Fibroblast of peridontal ligament (primary cell): Measurements from ENCODE around the gene TP53I3.
"Not testable (repeated sequence)": the region's sequence is repeated elsewhere in the genome, so short reads cannot be mapped to it uniquely, and the experiment has no call there.

Source experiments
- DNase-seq: peaks from one replicate; pipeline ENCODE4 v3.0.0-alpha.2; 2010; ENCODE audit errors: extremely low read depth

Gene TP53I3, protein sequence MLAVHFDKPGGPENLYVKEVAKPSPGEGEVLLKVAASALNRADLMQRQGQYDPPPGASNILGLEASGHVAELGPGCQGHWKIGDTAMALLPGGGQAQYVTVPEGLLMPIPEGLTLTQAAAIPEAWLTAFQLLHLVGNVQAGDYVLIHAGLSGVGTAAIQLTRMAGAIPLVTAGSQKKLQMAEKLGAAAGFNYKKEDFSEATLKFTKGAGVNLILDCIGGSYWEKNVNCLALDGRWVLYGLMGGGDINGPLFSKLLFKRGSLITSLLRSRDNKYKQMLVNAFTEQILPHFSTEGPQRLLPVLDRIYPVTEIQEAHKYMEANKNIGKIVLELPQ

DNA sequence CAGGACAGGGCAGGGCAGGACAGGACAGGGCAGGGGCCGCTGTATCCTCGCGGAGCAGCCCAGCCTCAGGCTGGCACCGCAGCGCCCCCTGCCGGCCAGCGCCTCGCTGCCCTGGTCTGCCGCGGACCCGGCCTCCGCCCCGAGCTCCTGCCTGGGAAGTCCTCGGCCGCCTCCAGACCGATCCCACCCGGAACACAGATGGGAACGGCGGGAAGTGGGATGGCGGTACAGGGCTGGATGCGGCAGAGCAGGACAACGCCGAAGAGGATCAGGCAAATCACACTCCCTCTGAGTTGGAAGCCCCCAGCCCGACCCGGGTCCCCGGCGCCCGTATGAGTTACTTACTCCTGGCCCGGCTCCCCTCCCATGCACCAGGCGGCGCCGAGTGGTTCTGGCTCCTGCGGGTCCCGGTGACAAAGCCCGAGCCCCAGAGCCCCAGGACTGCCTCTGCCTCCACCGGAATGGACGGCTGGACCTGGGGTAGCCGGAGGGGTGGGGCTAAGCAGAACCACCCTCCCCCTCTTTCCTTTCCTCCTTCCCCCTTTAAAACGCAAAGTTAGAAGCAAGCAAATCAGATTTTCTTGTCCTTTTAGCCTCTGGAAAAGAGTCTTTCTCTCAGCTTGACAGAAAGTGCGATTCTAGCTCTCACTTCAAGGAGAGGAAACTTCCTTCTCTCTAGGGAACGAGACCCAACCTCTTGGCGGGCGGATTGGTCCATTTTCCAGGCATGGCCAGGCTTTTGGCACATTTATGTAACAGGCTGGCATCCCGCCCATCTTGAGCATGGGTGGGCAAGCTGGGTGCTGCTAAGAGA, at the start of gene TP53I3:
Gene TP53I3 (minus strand): TSS at position 449 of the 814 bp plus-strand sequence. CDS start 508 bp downstream, outside the sequence.
- DNase-seq, result peak; percentile 81

DNA sequence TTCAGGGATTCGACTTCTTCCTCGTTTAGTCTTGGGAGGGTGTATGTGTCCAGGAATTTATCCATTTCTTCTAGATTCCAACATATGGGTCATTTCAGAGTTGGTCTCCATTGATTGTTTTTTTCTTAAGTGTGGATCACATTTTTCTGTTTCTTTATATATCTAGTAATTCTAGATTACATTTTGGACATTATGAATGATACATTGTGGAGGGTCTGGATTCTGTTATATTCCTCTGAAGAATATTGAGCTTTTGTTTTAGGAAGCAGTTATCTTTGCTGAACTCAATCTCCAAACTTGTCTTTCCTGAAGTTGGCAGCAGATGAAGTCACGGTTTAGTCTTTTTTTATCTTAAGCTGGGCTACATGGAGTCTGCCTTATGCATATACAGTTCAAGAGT, 47.9 kb upstream of the TP53I3 start:
- DNase-seq, result no peak

DNA sequence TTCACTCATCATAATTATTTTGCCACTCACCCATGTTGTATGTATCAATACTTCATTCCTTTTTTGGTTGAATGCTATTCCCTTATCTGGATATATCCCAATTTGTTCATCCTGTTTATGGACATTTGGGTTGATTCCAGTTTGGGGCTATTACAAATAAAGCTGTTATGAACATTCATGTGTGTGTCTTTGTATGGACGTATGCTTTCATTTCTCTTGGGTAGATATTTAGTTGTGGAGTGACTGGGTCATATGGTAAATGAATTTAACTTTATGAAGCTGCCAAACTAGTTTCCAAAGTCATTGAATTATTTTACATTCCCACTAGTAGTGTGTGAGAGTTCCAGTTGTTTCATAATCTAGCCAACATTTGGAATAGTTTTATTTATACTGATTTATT, 41.3 kb upstream of the TP53I3 start:
- peak; percentile 8 for DNase-seq

DNA sequence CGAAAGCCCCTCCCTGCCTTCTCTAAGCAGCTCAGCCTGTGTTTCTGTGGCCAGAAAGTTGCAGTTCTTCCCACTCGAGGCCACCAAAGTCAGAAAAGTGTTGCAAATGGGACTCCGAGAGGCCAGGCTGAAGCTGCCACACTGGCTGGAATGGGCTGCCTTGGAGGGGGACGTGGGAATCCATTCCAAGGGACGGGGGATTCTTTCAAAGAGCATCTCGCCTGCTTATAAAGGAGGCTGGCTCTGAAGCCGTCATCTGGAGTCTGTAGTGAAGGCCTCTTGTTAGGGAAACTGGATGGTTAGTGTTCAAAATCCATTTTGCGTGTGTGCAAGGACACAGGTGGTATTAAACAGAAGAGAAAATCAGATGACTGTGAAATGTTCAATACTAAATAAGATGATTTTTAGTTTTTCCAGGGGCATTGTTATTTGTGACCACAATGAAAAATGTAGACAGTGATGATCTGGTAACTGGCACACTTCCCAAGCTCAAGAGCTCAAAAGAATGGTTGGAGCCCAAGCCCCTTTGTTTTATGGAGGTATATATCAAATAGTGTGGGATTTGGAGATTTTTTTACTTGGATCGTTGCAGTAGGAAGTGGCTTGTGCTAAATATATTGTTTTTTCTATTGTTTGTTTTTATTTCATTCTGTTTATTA, 39.4 kb upstream of the TP53I3 start:
- peak; percentile 61 for DNase-seq

DNA sequence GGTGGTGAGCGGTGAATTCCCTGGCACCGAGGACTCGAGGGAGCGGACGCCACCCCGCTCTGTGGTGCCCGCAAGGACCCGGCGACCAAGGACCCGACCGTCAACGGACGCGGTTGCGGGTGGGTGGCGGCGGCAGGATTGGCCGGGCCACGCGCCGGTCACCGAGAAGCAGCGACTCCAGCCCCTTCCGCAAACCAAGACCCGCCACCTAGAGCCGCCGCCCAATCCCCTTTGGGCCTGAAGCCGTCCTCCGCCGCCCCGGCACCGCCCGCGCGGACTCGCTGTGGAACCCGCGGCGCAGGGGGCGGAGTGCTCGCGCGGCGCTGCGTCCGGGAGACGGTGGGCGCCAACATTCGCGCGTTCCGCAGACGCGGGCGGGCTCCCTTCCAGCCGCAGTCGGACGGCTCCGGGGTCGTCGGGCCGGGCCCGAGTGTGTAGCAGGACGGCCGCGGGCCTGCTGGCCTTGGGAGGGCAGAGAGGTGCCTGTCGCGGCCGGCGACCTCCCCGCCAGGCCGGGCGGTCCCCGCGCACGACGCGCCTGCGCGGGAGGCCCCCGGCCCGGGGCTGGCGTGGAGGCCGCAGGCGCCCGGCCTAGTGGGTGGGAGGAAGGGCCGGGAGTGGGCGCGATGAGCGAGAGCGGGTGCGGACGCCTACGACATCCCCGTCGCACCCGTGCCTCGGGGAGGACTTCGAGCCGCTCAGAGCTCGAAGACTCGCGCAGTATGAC, 38.7 kb upstream of the TP53I3 start, which contains the start of the genes FAM228B and PFN4:
Gene FAM228B (plus strand): TSS at position 275 of the 727 bp plus-strand sequence. CDS start 893 bp downstream, outside the sequence.
Gene PFN4 (minus strand): TSS at position 140 of the 727 bp plus-strand sequence. CDS start 799 bp downstream, outside the sequence.
- peak; percentile 71 for DNase-seq

DNA sequence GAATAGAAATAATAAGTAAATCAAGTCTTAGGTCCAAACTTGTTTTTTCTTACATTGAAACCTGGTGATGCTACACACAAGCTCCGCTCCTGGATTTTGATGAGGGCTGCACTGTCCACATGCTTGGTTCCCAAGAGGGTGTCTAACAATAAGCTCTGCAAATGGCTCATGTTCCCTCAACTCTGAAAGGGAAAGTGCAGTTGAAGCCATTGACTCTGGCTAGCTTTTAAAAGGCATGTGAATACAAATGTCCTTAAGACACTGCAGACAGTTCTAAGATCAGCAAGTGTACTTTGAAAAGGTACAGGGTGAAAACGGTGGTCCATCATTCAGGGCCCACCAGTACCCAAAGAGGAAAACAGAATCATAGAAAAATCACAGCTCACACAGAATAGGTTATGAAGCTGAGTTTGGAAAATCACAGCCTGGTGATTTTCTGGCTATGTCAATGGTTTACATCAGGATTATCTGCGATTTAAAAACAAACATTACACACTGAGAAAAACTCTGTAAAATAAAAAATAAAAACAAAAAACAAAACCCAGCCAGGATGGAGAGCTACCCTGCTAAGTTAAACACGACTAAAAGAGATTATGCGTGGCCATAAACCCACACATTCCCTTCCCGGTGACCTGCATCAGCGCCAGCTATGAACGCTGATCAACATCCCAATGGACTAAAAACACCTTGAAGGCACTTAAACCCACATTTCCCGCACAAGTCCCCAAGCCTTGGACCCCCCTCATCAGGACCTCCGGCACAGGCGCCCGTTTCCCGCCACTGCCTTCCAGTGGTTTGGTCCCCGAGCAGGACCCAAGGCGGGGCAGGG, 37.9 kb upstream of the TP53I3 start:
- peak; percentile 28 for DNase-seq

DNA sequence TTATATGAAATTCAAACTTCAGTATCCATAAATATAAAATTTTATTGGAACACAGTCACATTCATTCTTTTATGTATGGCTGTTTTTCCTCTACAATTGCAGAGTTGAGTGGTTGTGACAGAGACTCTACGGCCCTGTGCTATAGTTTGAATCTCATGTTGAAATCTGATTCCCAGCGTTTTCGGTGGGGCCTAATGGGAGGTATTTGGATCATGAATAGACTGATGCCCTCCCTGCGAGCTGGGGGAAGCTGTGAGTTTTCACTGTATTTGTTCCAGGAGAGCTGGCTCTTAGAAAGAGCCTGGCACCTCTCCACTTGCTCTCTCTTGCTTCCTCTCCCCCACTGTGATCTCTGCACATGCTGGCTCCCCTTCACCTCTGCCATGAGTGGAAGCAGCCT, 36.8 kb upstream of the TP53I3 start:
- DNase-seq, result no peak

DNA sequence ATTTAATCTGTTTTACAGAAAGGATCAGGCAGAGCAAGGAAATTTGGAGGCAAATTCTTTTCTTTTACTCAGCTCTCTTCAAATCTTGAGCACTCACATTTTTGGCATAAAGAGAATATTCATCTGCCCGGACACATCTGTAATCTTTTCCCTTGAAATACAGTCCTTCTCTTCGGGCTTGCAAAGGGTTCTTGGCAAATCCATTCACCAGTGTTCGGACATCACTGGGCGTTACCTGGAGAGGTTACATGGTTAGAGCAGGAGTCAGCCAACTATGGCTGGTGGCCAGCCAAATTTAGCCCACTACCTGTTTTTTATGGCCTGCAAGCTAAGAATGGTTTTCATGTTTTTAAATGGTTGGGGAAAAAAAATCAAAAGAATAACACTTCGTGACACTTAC, 36.4 kb upstream of the TP53I3 start:
- no peak for DNase-seq

DNA sequence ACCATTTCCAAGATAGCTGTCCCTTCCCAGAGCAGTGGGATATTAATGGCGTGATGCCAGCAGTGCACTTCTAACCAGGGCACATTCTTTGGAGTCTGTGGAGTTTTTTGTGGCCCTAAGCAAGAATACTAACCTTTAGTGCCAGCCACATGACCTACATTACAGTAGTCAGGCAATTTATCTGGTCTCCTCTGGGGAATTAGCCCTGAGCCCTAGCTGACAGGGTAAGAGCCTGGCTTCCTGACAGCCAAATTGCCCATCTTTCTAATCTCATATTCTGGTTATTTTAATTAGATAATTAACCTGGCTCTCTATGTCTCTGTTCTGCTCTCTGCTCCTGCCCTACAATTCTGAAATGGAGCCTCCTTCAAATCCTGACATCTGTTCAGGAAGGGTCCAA, 33.3 kb upstream of the TP53I3 start:
- DNase-seq, result no peak

DNA sequence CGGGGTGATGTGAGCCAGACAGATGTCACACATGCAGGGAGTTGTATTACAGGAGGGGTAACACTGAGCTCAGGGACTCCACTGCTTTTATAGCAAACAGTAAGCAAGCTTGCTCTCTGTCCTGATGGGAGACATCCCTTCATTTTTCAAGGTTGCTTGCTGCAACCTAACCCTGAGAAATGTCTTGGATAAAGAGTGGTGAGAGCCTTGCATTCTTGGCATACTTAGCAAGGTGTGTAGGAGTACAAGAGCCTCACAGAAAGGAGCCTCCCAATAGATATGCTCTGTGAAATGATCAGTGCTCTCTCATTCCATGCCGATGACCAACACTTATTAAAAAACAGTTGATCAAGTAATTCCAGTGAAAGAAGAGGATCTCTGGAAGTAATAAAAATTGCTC, 30.4 kb upstream of the TP53I3 start:
- no peak for DNase-seq

DNA sequence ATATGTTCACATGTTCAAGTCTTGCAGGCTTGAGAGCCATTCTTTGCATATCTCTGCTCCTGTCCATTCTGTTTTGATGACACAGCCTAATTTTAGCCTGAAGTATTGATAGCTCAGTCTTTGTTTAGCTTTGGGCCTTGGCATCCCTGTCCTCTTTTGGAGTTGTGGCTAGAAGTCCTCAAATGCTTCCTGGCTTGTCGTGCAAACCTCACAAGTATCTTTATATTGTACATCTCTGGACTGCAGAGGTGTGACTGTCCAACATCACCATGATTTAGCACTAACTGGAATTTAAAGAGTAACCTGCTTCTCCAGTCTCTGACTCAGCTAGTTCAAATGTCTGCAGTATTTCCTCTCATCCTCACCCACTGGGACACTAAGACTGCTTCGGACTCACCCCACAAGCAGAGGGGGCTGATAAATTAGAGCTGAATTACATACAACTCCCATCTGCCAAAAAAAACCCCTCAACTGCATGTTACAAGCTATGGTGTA, 26.8 kb upstream of the TP53I3 start:
- DNase-seq, result no peak

DNA sequence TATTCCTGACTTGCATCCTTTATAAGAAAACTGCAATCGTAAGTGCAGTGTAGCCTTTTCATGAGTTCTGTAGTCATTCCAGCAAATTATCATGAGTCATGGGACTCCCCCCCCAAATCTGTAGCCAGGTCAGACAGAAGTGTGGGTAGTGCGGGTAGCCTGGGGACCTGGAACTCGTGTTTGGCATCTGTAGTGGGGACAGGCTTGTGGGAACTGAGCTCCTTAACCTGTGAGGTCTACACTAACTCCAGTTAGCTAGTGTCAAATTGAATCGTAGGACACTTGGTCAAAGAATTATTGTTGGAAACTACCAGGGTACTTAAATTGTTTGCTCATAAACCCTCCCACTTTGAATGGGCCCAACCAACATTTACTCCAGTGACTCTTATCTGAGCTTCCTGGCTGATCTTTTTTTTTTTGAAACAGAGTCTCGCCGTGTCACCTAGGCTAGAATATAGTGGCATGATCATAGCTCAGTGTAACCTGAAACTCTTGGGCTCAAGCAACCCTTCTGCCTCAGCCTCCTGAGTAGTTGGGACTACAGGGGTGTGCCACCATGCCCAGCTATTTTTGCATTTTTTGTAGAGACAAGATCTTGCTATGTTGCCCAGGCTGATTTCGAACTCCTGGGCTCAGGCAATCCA, 26.1 kb upstream of the TP53I3 start:
- DNase-seq, result no peak

DNA sequence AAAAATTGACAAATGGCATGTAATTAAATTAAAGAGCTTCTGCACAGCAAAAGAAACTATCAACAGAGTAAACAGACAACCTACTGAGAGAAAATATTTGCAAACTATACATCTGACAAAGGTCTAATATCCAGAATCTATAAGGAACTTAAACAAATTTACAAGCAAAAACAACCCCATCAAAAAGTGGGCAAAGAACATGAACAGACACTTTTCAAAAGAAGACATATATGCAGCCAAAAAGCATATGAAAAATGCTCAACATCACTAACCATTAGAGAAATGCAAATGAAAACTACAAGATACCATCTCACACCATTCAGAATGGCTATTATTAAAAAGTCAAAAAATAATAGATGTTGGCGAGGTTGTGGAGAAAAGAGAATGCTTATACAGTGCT, 24.8 kb upstream of the TP53I3 start:
- not testable (repeated sequence) for DNase-seq

DNA sequence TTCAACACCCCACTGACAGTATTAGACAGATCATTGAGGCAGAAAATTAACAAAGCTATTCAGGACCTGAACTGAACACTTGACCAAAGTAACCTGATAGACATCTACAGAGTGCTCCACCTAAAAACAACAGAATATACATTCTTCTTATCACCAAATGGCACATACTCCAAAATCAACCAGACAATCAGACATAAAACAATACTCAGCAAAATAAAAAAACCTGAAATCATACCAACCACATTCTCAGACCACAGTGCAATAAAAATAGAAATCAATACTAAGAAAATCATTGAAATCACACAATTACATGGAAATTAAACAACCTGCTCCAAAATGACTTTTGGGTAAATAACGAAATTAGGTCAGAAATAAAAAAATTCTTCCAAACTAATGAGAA, 22.7 kb upstream of the TP53I3 start:
- no peak for DNase-seq

DNA sequence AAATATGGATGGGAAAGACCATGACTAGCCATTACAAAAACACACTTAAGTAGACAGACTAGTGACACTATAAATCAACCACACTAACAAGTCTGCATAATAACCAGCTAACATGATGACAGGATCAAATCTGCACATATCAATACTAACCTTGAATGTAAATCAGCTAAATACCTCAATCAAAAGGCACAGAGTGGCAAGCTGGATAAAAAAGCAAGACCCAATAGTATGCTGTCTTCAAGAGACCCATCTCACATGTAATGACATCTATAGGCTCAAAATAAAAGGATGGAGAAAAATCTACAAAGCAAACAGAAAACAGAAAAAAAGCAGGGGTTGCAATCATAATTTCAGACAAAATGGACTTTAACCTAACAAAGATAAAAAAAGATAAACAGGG, 22.2 kb upstream of the TP53I3 start:
- no peak for DNase-seq

DNA sequence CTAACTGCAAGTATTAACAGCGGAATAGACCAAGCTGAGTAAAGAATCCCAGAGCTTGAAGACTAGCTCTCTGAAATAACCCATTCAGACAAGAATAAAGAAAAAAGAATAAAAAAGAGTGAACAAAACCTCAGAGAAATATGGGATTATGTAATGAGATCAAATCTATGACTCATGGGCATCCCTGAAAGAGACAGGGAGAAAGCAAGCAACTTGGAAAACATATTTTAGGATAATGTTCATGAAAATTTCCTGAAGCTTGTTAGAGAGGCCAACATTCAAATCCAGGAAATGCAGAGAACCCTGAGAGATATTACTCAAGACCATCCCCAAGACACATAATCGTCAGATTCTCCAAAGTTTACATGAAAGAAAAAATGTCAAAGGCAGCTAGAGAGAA, 21.2 kb upstream of the TP53I3 start:
- DNase-seq, result peak; percentile 54

DNA sequence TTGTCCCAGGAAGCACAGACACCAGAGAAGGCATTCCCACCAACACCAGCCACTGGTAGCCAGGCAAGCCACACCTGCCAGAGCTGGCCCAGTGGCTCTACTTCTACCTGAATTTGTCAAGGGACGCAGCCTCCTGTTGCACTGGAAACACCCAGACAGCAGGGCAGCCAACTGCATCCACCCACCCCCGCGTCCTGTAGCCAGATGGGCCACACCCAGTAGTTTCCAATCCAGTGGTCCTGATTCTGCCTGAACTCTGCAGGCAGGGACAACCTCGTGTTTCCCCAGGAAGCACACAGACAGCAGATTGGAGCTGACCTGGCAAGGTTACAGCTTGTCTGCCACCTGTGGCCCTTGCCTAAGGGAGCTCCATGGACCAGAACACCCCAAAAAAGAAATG, 20.3 kb upstream of the TP53I3 start:
- DNase-seq, result no peak

DNA sequence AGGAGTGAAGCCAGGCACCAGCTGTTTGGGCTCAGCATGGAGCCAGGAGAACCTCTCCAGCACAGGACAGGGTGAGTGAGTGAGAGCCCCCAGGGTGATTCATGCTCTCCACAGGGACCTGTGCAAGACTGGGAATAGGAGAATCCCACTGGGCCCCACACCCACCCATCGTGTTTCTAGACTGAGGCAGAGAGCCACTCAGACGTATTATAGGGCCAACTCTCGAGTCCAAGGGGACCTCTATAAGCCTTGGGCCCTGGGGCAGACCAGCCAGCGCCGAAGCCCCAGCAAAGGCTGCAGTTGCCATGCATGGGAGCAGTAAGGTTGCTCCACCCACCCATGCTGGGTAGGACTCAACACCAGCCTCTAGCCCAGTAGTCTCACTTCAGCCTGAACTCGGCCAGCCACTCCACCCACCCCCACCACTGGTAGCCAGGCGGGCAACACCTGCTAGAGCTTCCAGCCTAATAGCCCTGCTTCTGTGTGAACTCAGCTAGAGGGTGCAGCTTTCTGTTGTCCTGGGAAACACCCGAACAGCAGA, 19.5 kb upstream of the TP53I3 start:
- no peak for DNase-seq

DNA sequence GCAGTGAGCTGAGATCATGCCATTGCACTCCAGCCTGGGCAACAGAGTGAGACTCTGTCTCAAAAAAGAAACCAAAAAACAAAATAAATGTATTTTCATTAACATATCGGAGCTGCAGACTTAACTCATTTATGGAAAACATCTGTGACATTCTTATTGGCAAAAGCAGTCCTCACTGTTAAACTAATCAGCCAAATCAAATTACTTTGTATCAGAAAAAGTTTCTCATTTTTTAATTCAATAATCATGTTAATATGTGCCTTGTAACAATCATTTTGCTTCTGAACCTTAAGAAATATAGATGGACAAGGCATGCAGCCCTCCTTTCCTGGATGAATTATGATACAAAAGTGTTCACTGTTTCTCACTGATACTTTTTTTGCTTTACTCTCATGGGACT, 18.0 kb upstream of the TP53I3 start:
- no peak for DNase-seq

DNA sequence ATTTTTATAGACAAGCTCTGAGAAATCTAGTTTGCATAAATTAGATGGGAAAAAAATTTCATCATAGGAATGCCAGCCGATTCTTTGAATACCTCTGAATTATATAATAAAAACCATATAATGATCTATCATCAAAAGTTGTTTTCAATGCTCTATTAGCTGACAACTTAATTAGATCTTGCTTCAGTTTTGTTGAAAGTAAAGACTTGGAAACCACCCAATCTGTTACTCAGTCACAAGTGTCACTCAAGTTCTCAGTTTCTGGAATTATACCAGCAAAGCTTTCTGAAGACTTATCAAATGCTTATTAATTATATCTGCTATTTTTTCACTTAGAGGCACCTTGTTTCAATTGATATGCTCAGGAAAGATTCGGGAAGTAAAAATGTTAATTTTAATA, 17.4 kb upstream of the TP53I3 start:
- no peak for DNase-seq
